SW480 (cell line): Measurements from ENCODE around the gene UVSSA.
A peak's percentile ranks its signal among the peaks of the same experiment; 100 is the strongest.
"Not testable (repeated sequence)": the region's sequence is repeated elsewhere in the genome, so short reads cannot be mapped to it uniquely, and the experiment has no call there.

Experiments used
- DNase-seq: peaks from one replicate; pipeline ENCODE4 v3.0.0-alpha.2; 2016; ENCODE audit warnings: low spot score

UVSSA gene

DNA sequence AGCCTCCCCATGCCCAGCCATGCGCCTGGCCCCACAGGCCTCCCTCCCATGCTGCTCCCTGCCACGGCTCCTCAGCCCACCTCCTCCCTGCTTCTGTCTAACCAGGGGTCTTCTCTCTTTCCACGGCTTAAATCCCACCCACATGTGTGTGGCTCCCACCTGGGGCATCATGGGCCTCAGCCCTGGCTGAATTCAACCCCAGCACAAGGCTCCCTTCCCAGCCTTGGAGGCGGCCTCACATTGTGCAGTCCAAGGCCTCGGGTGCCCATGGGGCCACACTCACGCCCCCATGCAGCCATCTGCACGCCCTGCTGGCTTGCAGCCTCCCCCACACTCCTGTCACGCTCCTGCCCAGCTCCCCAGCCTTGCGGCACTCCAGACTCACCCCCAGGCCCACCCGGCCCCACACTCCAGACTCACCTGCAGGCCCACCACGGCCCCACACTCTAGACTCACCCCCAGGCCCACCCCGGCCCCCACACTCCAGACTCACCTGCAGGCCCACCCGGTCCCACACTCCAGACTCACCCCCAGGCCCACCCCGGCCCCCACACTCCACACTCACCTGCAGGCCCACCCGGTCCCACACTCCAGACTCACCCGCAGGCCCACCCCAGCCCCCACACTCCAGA is 30.4 kb upstream of the UVSSA start:
- no peak for DNase-seq

- DNase-seq = no peak
Measured at GRCh38 chr4:1317177-1318045, 29.6 kb upstream of the UVSSA start.

GRCh38 chr4:1318046-1318375 is 29.0 kb upstream of the UVSSA start:
- DNase-seq = no peak

GRCh38 chr4:1318488-1319213 is 28.4 kb upstream of the UVSSA start:
- no peak for DNase-seq

- DNase-seq = no peak
Measured at GRCh38 chr4:1321486-1321885, 25.5 kb upstream of the UVSSA start.

- DNase-seq = no peak
Measured at GRCh38 chr4:1321946-1322650, 24.9 kb upstream of the UVSSA start.

DNA sequence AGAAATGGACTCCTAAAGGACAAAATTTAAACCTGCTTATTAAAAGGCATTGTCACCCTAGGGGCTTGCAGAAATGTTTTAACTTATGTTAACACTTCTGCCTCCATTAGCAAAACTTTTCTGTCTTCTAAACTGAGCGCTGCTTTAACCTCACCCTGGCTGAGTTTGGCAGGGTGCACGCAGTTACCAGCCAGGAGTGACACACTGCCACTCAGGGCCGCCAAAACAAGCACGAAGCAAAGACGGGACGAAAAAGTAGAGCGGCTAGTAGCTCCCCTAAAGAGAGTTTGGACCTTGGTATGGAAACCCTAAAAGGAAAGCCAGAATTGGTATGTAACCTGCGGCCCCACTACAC is 23.8 kb upstream of the UVSSA start:
- DNase-seq = no peak

- peak; percentile 38 for DNase-seq
Measured at GRCh38 chr4:1323635-1324442, 23.2 kb upstream of the UVSSA start.

DNA sequence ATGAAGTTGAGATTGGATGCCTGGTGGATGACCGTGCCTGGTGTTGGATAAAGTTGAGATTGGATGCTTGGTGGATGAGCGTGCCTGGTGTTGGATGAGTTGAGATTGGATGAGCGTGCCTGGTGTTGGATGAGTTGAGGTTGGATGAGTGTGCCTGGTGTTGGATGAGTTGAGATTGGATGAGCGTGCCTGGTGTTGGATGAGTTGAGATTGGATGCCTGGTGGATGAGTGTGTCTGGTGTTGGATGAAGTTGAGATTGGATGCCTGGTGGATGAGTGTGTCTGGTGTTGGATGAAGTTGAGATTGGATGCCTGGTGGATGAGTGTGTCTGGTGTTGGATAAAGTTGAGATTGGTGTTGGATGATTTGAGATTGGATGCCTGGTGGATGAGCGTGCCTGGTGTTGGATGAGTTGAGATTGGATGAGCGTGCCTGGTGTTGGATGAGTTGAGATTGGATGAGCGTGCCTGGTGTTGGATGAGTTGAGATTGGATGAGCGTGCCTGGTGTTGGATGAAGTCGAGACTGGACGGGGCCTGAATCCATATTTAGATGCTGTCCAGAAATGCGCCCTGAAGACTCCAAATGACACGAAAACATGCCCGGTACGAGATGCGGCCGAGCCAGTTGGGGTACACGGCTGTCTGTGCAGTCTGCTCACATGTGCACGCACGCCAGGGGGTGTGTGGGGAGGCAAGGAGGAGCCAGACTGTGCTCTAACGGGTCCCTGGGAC is 22.4 kb upstream of the UVSSA start:
- not testable (repeated sequence) for DNase-seq

DNA sequence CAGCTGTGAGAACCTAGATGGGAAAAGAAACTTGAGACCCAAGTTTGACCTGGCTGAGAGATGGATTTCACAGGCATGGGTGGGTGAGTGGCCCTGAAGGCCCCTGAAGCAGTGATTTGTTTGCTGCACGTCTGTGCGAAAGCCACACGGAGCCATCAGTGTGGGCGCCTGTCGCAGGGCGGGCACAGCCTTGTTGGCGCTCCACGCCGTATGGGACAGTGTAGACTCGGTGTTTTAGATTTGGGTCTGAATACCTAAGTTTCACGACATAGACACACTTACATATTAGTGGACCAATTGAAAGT is 21.9 kb upstream of the UVSSA start:
- DNase-seq = no peak

DNA sequence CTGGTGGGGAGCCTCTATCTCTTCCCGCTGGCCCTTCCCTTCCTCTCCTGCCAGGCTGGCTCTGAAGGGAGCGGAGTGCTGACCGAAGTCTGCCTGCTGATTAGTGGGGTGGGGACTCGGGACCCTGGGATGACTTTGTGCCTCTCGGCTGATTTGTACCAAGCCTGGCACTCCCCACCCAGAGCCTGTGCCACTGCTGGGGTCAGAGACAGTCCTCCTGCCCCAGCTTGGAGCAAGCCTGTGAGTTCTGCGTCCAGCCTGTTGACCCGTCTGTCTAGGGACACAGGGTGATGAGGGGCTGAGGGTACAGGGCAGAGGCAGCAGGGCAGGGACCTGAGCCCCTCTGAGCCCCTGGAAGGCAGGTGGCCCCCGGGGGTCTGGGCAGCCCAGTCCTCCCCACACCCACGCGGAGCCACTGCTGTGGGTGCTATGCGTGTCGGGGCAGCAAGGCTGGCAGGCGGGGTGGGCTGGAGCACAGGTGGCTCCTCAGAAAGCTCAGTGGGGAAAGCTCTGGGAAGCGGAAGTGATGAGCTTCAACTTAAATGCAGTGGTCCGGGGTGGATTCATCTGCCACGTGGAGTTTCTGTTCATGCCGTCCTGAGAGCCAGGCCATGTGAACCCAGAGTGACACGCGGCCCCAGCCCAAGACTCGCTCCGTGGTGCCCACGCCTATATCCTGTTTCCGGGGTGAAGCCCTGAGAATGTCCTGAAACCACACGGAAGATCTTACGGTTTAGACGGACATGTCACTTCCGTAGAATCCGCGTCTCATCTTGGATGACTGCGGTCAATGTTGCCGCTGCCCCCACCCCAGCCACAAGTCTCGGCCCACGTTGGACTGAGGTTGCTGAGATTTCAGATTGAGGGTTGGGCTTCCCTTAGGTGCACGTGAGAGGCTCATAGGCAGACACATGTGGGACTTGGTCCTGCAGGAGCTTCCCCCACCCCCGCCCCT is 21.1 kb upstream of the UVSSA start:
- DNase-seq = no peak

GRCh38 chr4:1326751-1327525 is 20.1 kb upstream of the UVSSA start:
- no peak for DNase-seq

GRCh38 chr4:1327526-1328266 is 19.3 kb upstream of the UVSSA start:
- no peak for DNase-seq

DNA sequence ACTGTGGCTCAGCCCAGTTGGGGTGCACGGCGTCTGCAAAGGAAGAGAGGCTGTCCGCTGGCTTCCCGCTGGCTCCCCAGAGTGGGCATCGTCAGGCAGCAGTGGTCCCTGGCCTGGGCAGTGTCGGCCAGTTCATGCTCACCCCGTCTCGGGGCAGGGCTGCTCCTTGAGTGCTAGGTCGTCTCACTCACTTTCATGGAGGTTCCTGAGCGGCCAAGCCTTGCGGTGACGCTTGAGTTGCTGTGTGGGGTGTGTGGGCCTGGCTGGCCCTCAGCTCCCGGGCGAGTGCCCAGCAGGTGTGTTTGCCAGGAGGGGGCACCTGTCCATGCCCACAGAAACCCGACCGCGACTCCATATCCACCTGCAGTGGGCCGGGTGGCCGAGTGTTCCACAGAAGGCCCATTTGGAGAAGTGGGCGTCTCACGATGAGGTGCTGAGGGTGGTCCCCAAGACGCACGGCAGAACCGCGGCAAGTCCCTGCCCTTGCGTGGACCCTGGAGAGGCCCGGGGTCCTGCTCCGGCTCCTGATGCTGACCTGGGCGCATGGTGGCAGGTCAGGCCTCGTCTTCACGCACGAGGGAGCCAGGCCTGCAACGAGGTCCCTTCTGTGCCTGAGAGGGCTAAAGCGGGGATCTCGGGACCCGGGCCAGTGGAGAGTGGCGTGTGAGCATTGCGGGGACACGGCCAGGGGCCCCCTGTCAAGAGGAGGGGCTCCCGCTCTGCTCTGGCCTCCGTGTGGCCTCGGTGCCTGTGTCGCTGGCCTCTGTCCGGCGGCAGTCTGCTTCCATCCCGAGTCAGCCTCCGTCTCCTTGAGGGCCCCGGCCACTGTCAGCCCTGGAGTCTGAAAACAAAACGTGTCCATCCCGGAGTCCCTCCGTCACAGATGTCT is 18.5 kb upstream of the UVSSA start:
- no peak for DNase-seq

DNA sequence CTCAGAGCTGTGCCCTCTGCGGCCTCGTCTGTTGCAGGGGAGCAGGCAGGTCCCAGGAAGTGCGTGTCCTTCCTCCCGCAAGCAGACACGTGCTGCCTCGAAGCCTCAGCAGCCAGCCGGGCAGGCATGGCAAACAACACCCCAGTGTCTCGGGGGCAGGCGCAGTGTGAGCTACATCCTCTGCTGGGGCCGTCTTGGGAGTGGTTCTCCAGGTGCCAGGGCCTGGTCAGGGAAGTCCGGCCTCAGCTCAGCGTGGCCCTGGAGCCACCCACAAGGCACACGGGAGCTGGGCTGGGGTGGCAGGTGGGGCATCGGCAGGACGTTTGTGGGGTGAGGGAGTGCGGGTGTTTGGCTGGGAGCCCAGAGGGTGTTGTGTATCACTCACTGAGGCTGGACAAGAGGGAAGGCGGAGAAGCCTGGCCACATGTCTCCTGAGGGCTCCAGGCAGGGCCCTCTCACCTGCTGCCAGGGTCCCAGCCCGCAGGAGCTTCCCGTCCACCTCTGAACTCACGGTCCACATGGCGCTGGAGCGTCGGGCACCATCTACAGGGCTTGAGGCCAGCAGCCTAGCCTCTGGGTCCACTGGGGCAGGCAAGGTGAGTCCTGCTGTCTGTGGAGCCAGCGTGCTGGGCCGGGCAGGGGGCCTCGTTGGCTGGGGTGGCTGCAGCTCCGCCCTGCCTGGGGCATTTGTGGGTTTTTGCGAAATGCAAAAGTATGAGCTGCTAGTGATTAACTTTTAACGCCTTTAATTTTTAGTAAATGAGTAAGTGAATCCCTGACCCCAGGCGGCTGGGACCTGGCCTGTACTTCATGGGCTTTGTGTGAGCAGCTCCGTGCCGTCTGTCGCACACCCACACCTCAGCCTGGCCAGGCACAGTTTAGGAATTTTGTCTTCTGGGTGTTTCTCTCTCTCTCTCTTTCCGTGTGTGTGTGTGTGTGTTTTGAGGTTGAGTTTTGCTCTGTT is 17.3 kb upstream of the UVSSA start:
- no peak for DNase-seq
